Medulla oblongata (tissue), 1 donor: ENCODE results near the gene RNF169.

Source experiments
- DNase-seq: peaks from one replicate; pipeline ENCODE4 v3.0.0-alpha.2; 2015; ENCODE audit errors: extremely low spot score

The RNF169 gene

GRCh38 chr11:74769055-74769707, 20.5 kb downstream of the RNF169 start:
- DNase-seq: no peak

GRCh38 chr11:74770456-74770855, 21.8 kb downstream of the RNF169 start:
- DNase-seq: no peak

- no peak for DNase-seq
Observed at GRCh38 chr11:74771139-74771538, 22.5 kb downstream of the RNF169 start.

- DNase-seq: no peak
Observed at GRCh38 chr11:74773476-74773875, 24.8 kb downstream of the RNF169 start.

- DNase-seq: no peak
Observed at GRCh38 chr11:74775762-74776161, 27.1 kb downstream of the RNF169 start.

- no peak for DNase-seq
Observed at GRCh38 chr11:74776546-74776945, 27.9 kb downstream of the RNF169 start.

GRCh38 chr11:74777038-74777437, 28.4 kb downstream of the RNF169 start:
- no peak for DNase-seq

- DNase-seq: no peak
Observed at GRCh38 chr11:74777877-74778276, 29.2 kb downstream of the RNF169 start.

GRCh38 chr11:74778581-74778980, 29.9 kb downstream of the RNF169 start:
- no peak for DNase-seq

GRCh38 chr11:74780248-74781005, 31.8 kb downstream of the RNF169 start:
- no peak for DNase-seq

- DNase-seq: peak; percentile 89
Observed at GRCh38 chr11:74783241-74783871, 34.7 kb downstream of the RNF169 start.

- DNase-seq: no peak
Observed at GRCh38 chr11:74784234-74784633, 35.6 kb downstream of the RNF169 start.

- DNase-seq: no peak
Observed at GRCh38 chr11:74784726-74785125, 36.1 kb downstream of the RNF169 start.

- DNase-seq: no peak
Observed at GRCh38 chr11:74786574-74786973, 37.9 kb downstream of the RNF169 start.

GRCh38 chr11:74791333-74792100, 42.9 kb downstream of the RNF169 start:
- no peak for DNase-seq

GRCh38 chr11:74806267-74806666, 57.6 kb downstream of the RNF169 start:
- no peak for DNase-seq

GRCh38 chr11:74809801-74810200, 61.2 kb downstream of the RNF169 start:
- DNase-seq: no peak

GRCh38 chr11:74815966-74816365, 67.3 kb downstream of the RNF169 start:
- DNase-seq: peak; percentile 13

- no peak for DNase-seq
Observed at GRCh38 chr11:74816664-74817063, 68.0 kb downstream of the RNF169 start.

- DNase-seq: no peak
Observed at GRCh38 chr11:74818283-74818946, 69.8 kb downstream of the RNF169 start.

- DNase-seq: no peak
Observed at GRCh38 chr11:74819400-74819799, 70.8 kb downstream of the RNF169 start.

- DNase-seq: no peak
Observed at GRCh38 chr11:74820763-74821162, 72.1 kb downstream of the RNF169 start.
